GM18505 (cell line): ENCODE results near the gene TAS2R7.

Experiments
- ATAC-seq: cut with Tn5 transposase; IDR thresholded peaks from one replicate; pipeline ENCODE4 v1.9.1; 2021; ENCODE audit not compliant: unreplicated experiment
- POLR2A ChIP-seq: IDR thresholded peaks from 4 replicates; pipeline ENCODE4 v1.6.1; 2011; ENCODE audit warnings: borderline replicate concordance; ENCODE audit not compliant: insufficient read depth, insufficient read length; ENCODE audit errors: extremely low read depth

The TAS2R7 gene

DNA sequence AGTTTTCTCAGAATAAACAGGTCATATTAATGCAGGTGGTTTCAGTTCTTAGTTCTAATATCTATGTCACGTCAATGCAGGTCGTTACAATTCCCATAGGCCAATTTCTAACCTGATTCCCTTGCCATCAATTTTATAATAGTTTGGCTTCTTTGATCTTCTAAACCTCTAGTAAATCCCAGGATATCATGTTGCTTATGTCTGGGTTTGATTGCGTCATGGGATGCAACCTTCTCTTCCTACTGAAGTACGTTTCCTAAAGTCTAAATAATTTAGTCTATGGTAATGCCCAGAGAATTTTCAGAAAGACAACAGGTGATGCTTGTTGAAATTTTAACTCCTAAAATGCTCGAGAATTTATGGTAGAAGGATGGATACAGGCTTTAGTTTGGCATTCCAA is 19.2 kb downstream of the TAS2R7 start:
- no peak for TF ChIP-seq POLR2A
- no peak for ATAC-seq

DNA sequence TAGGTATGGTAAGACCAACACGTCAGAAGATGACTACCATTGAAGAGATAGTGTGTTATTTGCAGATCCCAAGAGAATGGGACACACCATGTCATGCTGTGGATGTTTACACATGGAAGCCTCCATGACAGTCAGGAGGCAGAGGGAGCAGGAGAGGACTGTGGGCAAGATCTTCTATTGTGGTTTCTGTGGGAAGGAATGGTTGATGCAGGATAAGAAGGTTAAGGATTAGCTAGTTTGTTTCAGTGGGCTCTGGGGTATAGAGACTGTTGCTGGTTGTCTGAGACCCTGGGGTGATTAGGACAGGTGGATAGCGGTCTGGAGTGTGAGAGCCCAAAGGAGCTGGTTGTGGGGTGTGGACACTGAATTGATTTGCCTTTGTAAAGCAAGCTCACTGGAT is 23.3 kb downstream of the TAS2R7 start:
- no peak for ATAC-seq
- no peak for TF ChIP-seq POLR2A

DNA sequence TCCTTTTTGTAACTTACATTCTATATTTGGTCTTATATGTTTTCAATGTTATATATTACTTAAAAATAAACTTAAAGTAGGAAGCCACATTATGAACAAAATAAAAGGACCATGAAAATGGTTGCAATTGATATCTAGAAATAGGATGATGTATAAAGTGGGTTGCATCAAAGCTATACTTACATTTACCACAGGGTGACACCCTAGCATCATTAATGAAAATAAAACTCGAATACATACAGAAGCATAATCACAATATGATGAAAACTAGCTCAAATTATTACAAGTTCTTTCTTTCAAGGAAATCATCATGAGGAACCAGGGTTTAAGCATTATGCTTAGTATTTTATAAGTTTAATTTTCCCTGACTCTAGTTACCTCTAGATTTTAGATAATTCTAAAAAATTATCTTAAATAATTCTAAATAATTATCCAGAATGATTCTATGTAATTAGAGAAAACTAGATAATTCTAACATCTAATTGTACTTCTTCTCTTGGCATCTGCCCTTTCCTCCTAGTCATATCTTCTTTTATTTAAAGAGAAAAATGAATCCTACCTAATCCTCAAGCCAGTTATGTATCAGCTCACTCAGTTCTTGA is 31.2 kb downstream of the TAS2R7 start:
- no peak for ATAC-seq
- TF ChIP-seq POLR2A, result no peak

DNA sequence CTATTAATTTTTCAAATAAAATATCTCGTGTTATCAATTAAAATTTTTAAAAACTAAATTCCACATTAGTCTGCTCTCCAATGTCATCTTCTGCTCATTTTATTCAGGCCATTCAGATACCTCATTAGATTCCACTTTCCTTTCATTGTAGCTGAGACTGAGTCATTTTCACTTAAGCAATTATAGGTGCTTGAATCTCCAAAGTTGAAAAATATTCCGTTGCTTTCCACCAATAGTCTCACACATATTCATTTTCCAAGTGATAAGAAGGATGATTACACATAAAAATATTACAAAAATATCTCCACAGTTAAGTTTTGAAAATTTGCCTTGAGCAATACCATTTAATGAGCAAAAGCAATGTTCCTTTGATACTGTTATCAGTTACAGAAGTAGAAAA is 42.8 kb downstream of the TAS2R7 start:
- no peak for TF ChIP-seq POLR2A
- ATAC-seq, result no peak

DNA sequence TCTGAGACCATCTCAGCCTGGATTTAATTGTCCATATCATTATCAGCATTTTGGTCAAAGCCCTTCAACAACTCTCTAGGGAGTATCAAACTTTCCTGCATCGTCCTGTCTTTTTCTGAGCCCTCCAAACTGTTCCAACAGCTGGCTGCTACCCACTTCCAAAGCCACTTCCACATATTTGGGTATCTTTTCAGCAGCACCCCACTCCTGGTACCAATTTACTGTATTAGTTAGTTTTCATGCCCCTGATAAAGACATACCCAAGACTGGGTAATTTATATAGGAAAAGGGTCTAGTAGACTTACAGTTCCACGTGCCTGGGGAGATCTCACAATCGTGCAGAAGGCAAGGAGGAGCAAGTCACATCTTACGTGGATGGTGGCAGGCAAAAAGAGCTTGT is 46.2 kb downstream of the TAS2R7 start:
- ATAC-seq, result no peak
- TF ChIP-seq POLR2A, result no peak

DNA sequence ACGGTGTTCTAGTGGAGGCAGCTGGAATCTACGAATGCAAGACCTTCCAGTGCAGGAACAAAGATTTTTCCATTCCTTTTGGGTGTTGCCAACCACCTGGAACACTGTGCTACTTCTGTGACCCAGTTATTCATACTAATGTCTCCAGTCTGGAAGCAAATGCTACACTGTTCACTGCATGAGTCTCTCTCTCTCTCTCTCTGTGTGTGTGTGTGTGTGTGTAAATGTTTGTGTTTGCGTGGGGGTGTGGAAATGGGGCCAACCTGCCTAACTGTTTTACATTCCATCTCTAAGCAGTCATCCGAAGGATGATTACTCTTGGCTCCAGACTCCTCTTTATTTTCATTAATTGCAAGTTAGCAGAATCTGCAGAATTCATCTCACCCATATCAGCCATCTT is 49.4 kb downstream of the TAS2R7 start:
- no peak for ATAC-seq
- no peak for TF ChIP-seq POLR2A
